ENCODE measurements around the gene CFAP77.

Gene CFAP77

GRCh38 chr9:132596200-132596599 is 186.2 kb downstream of the CFAP77 start:
- Histone ChIP-seq H3K27ac (ENCODE audit: low read length, poor library complexity, severe bottlenecking) (no peak overlapping the region), H3K23ac (ENCODE audit: low read length in 2 of 2) (no peak overlapping the region), H2BK15ac (ENCODE audit: low read depth, poor library complexity, severe bottlenecking) (no peak overlapping the region), H3K18ac (ENCODE audit: low read depth in 1 of 2, low read length in 2 of 2) (no peak overlapping the region), H3K9me3 (ENCODE audit: control insufficient read depth, low read length) (no peaks in the 10 kb centered on the region), H2BK5ac (ENCODE audit: low read depth, low read length, poor library complexity, severe bottlenecking) (no peak overlapping the region), H2BK120ac (ENCODE audit: low read depth, low read length) (no peak overlapping the region), H3K4ac (ENCODE audit: low read depth in 1 of 2, low read length in 2 of 2) (no peak overlapping the region), H3K14ac (ENCODE audit: low read length in 2 of 2) (no peak overlapping the region), H3K27me3 (ENCODE audit: control insufficient read depth in 1 of 2, insufficient read depth in 1 of 2, low read length in 2 of 2) (peaks cover 13 to 14% of the 10 kb centered on the region in 2 experiments), H4K91ac (ENCODE audit: low read length) (no peak overlapping the region), H3K4me2 (ENCODE audit: low read length, poor library complexity, severe bottlenecking) (no peak overlapping the region), H4K8ac (ENCODE audit: low read length) (no peak overlapping the region), H2BK12ac (ENCODE audit: low read length in 2 of 2) (no peak overlapping the region), H2AK5ac (ENCODE audit: low read length, severe bottlenecking) (no peak overlapping the region), H3K79me1 (replicated peaks; ENCODE audit: low read length, poor library complexity, severe bottlenecking) (peaks cover 16% of the 10 kb centered on the region), H2AFZ (ENCODE audit: low read depth, low read length) (no peak overlapping the region), H3K4me3 (ENCODE audit: insufficient read depth in 1 of 2, low read depth in 1 of 2, low read length in 2 of 2) (no peak overlapping the region), H3K9ac (ENCODE audit: low read length) (no peak overlapping the region), H3K36me3 (ENCODE audit: control insufficient read depth in 1 of 2, insufficient read depth in 2 of 2, low read depth in 1 of 2, low read length in 2 of 2) (peaks cover 45 to 70% of the 10 kb centered on the region in 2 experiments), H3K4me1 (ENCODE audit: control insufficient read depth, insufficient read depth, low read depth, low read length) (peaks cover 3% of the 10 kb centered on the region)
- no peak for DNase-seq
- WGBS: 93% methylated on average over 2 of the region's 3 CpGs

- no peak overlapping the region for H3K9ac ChIP-seq (ENCODE audit: low read length)
- H2AFZ ChIP-seq (ENCODE audit: low read depth, low read length): no peak overlapping the region
- no peak overlapping the region for H2AK5ac ChIP-seq (ENCODE audit: low read length, severe bottlenecking)
- peaks cover 48 to 79% of the 10 kb centered on the region in 2 experiments for H3K36me3 ChIP-seq (ENCODE audit: control insufficient read depth in 1 of 2, insufficient read depth in 2 of 2, low read depth in 1 of 2, low read length in 2 of 2)
- no peaks in the 10 kb centered on the region for H3K9me3 ChIP-seq (ENCODE audit: control insufficient read depth, low read length)
- no peak overlapping the region for H2BK15ac ChIP-seq (ENCODE audit: low read depth, poor library complexity, severe bottlenecking)
- H2BK5ac ChIP-seq (ENCODE audit: low read depth, low read length, poor library complexity, severe bottlenecking): no peak overlapping the region
- H3K27ac ChIP-seq (ENCODE audit: low read length, poor library complexity, severe bottlenecking): no peak overlapping the region
- no peak overlapping the region for H4K91ac ChIP-seq (ENCODE audit: low read length)
- H3K23ac ChIP-seq (ENCODE audit: low read length in 2 of 2): no peak overlapping the region
- no peak overlapping the region for H2BK12ac ChIP-seq (ENCODE audit: low read length in 2 of 2)
- H3K4me3 ChIP-seq (ENCODE audit: insufficient read depth in 1 of 2, low read depth in 1 of 2, low read length in 2 of 2): no peak overlapping the region
- peaks cover 2 to 4% of the 10 kb centered on the region in 2 experiments for H3K27me3 ChIP-seq (ENCODE audit: control insufficient read depth in 1 of 2, insufficient read depth in 1 of 2, low read length in 2 of 2)
- H3K18ac ChIP-seq (ENCODE audit: low read depth in 1 of 2, low read length in 2 of 2): no peak overlapping the region
- no peak overlapping the region for H3K4ac ChIP-seq (ENCODE audit: low read depth in 1 of 2, low read length in 2 of 2)
- 98% methylated on average over 16 of the region's 16 CpGs for WGBS
- H2BK120ac ChIP-seq (ENCODE audit: low read depth, low read length): no peak overlapping the region
- peaks cover 14% of the 10 kb centered on the region for H3K79me1 ChIP-seq (replicated peaks; ENCODE audit: low read length, poor library complexity, severe bottlenecking)
- DNase-seq: no peak
- H3K4me1 ChIP-seq (ENCODE audit: control insufficient read depth, insufficient read depth, low read depth, low read length): peaks cover 3% of the 10 kb centered on the region
- no peak overlapping the region for H4K8ac ChIP-seq (ENCODE audit: low read length)
- no peak overlapping the region for H3K4me2 ChIP-seq (ENCODE audit: low read length, poor library complexity, severe bottlenecking)
- no peak overlapping the region for H3K14ac ChIP-seq (ENCODE audit: low read length in 2 of 2)
Measured at GRCh38 chr9:132597073-132597775, 187.2 kb downstream of the CFAP77 start.

DNA sequence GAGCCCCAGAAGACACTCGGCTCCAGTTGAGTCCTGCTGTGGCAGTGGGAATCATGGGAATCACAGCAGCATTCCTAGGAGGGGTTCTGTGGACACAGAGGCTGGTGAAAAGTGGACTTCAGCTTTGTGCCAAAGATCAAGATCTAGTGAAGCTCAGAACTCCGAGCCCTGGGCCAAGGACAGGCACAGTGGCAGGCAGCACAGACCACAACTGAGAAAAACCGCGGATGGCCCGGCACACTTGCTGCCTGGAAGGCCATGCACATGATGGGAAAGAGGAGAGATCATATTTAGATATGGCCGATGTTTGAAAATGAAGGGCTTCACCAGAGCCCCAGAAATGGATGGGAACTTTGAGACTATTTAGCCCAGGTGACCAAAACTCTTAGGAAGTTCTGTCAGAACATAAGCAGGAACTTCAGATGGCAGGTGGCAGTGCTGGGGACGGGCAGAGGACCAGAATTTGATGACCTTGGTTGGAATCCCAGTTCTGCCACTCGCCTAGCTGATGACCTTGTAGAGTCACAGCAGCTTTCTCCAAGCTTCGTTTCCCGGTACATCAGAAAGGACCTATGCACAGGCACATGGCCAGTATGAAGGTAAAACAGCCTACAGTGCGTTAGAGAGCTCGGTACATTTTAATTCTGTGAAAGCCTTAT is 190.4 kb downstream of the CFAP77 start:
- H3K79me1 ChIP-seq (replicated peaks; ENCODE audit: low read length, poor library complexity, severe bottlenecking): peaks cover 18% of the 10 kb centered on the region
- H2AK5ac ChIP-seq (ENCODE audit: low read length, severe bottlenecking): no peak overlapping the region
- no peak overlapping the region for H2BK12ac ChIP-seq (ENCODE audit: low read length in 2 of 2)
- H3K9me3 ChIP-seq (ENCODE audit: control insufficient read depth, low read length): no peaks in the 10 kb centered on the region
- DNase-seq: no peak
- peaks cover 53 to 86% of the 10 kb centered on the region in 2 experiments for H3K36me3 ChIP-seq (ENCODE audit: control insufficient read depth in 1 of 2, insufficient read depth in 2 of 2, low read depth in 1 of 2, low read length in 2 of 2)
- H3K4me3 ChIP-seq (ENCODE audit: insufficient read depth in 1 of 2, low read depth in 1 of 2, low read length in 2 of 2): no peak overlapping the region
- H3K4me2 ChIP-seq (ENCODE audit: low read length, poor library complexity, severe bottlenecking): no peak overlapping the region
- no peak overlapping the region for H2AFZ ChIP-seq (ENCODE audit: low read depth, low read length)
- no peak overlapping the region for H3K9ac ChIP-seq (ENCODE audit: low read length)
- no peak overlapping the region for H3K4ac ChIP-seq (ENCODE audit: low read depth in 1 of 2, low read length in 2 of 2)
- H4K8ac ChIP-seq (ENCODE audit: low read length): no peak overlapping the region
- peaks cover 3% of the 10 kb centered on the region for H3K4me1 ChIP-seq (ENCODE audit: control insufficient read depth, insufficient read depth, low read depth, low read length)
- no peak overlapping the region for H2BK15ac ChIP-seq (ENCODE audit: low read depth, poor library complexity, severe bottlenecking)
- H2BK120ac ChIP-seq (ENCODE audit: low read depth, low read length): no peak overlapping the region
- no peak overlapping the region for H4K91ac ChIP-seq (ENCODE audit: low read length)
- H3K27ac ChIP-seq (ENCODE audit: low read length, poor library complexity, severe bottlenecking): no peak overlapping the region
- H3K27me3 ChIP-seq (ENCODE audit: control insufficient read depth in 1 of 2, insufficient read depth in 1 of 2, low read length in 2 of 2): no peaks in the 10 kb centered on the region
- no peak overlapping the region for H3K14ac ChIP-seq (ENCODE audit: low read length in 2 of 2)
- H2BK5ac ChIP-seq (ENCODE audit: low read depth, low read length, poor library complexity, severe bottlenecking): no peak overlapping the region
- WGBS: 95% methylated on average over 12 of the region's 12 CpGs
- no peak overlapping the region for H3K18ac ChIP-seq (ENCODE audit: low read depth in 1 of 2, low read length in 2 of 2)
- H3K23ac ChIP-seq (ENCODE audit: low read length in 2 of 2): no peak overlapping the region

- Histone ChIP-seq H3K23ac (ENCODE audit: low read length in 2 of 2) (no peak overlapping the region), H3K4me2 (ENCODE audit: low read length, poor library complexity, severe bottlenecking) (no peak overlapping the region), H3K4ac (ENCODE audit: low read depth in 1 of 2, low read length in 2 of 2) (no peak overlapping the region), H4K91ac (ENCODE audit: low read length) (no peak overlapping the region), H3K36me3 (ENCODE audit: control insufficient read depth in 1 of 2, insufficient read depth in 2 of 2, low read depth in 1 of 2, low read length in 2 of 2) (peaks cover 56 to 88% of the 10 kb centered on the region in 2 experiments), H3K27ac (ENCODE audit: low read length, poor library complexity, severe bottlenecking) (no peak overlapping the region), H2BK120ac (ENCODE audit: low read depth, low read length) (no peak overlapping the region), H3K18ac (ENCODE audit: low read depth in 1 of 2, low read length in 2 of 2) (no peak overlapping the region), H2BK12ac (ENCODE audit: low read length in 2 of 2) (no peak overlapping the region), H3K9me3 (ENCODE audit: control insufficient read depth, low read length) (no peaks in the 10 kb centered on the region), H2AK5ac (ENCODE audit: low read length, severe bottlenecking) (no peak overlapping the region), H2BK15ac (ENCODE audit: low read depth, poor library complexity, severe bottlenecking) (no peak overlapping the region), H3K14ac (ENCODE audit: low read length in 2 of 2) (no peak overlapping the region), H3K4me3 (ENCODE audit: insufficient read depth in 1 of 2, low read depth in 1 of 2, low read length in 2 of 2) (no peak overlapping the region), H3K27me3 (ENCODE audit: control insufficient read depth in 1 of 2, insufficient read depth in 1 of 2, low read length in 2 of 2) (no peaks in the 10 kb centered on the region), H2BK5ac (ENCODE audit: low read depth, low read length, poor library complexity, severe bottlenecking) (no peak overlapping the region), H4K8ac (ENCODE audit: low read length) (no peak overlapping the region), H3K9ac (ENCODE audit: low read length) (no peak overlapping the region), H2AFZ (ENCODE audit: low read depth, low read length) (no peak overlapping the region), H3K4me1 (ENCODE audit: control insufficient read depth, insufficient read depth, low read depth, low read length) (no peaks in the 10 kb centered on the region), H3K79me1 (replicated peaks; ENCODE audit: low read length, poor library complexity, severe bottlenecking) (peaks cover 15% of the 10 kb centered on the region)
- WGBS: 60% methylated on average over 3 of the region's 3 CpGs
- DNase-seq: no peak
Measured at GRCh38 chr9:132602207-132602606, 192.2 kb downstream of the CFAP77 start.
